ENCODE data around the gene TJP2. TPM values are rescaled to one million over a fixed set of nuclear protein-coding genes. Genes with fewer than 3 reads are reported as not detected.

The TJP2 gene
- total RNA-seq, 4 donors from 2014 or later: 39.3 to 147 (median 104) TPM

GRCh38 chr9:69147041-69147834 lies 26.8 kb upstream of the TJP2 start:
- H3K36me3 ChIP-seq: no peaks in the 10 kb centered on the region
- no peak for ATAC-seq
- peaks cover 0 to 38% (median 4%) of the 10 kb centered on the region in 3 donors for H3K4me1 ChIP-seq
- TF ChIP-seq EP300 (IDR thresholded peaks at IDR 0.05) (no peak), POLR2A (IDR thresholded peaks at IDR 0.05) (no peak), POLR2AphosphoS5 (IDR thresholded peaks at IDR 0.05) (no peak), CTCF (IDR thresholded peaks at IDR 0.05) (no peak)
- no peaks in the 10 kb centered on the region for H3K9me3 ChIP-seq
- no peak overlapping the region for H3K4me3 ChIP-seq
- H3K27ac ChIP-seq: no peak overlapping the region
- 92 to 94% methylated on average over 9 to 11 of the region's 11 CpGs for WGBS, 2 donors (ENCODE audit: low coverage in 1 of 2)
- H3K27me3 ChIP-seq: no peaks in the 10 kb centered on the region

GRCh38 chr9:69149321-69149807 lies 24.7 kb upstream of the TJP2 start:
- peak overlapping the region in 1 of 2 donors; percentile 6 for H3K4me3 ChIP-seq
- no peaks in the 10 kb centered on the region for H3K27me3 ChIP-seq
- H3K4me1 ChIP-seq: peaks cover 0 to 43% (median 2%) of the 10 kb centered on the region in 3 donors
- 6 to 15% methylated on average over 5 to 7 of the region's 7 CpGs for WGBS, 2 donors (ENCODE audit: low coverage in 1 of 2)
- H3K36me3 ChIP-seq: no peaks in the 10 kb centered on the region
- H3K27ac ChIP-seq: peak overlapping the region; percentile 16 to 72 (median 54)
- TF ChIP-seq CTCF (IDR thresholded peaks at IDR 0.05): peak; percentile 16 to 60 (median 53)
- TF ChIP-seq EP300 (IDR thresholded peaks at IDR 0.05): no peak
- TF ChIP-seq POLR2AphosphoS5 (IDR thresholded peaks at IDR 0.05): no peak
- TF ChIP-seq POLR2A (IDR thresholded peaks at IDR 0.05): no peak
- no peaks in the 10 kb centered on the region for H3K9me3 ChIP-seq
- peak; percentile 31 for ATAC-seq

GRCh38 chr9:69151506-69151905 lies 22.6 kb upstream of the TJP2 start:
- TF ChIP-seq EP300 (IDR thresholded peaks at IDR 0.05) (no peak), CTCF (IDR thresholded peaks at IDR 0.05) (no peak), POLR2A (IDR thresholded peaks at IDR 0.05) (no peak), POLR2AphosphoS5 (IDR thresholded peaks at IDR 0.05) (no peak)
- peaks cover 0 to 43% (median 2%) of the 10 kb centered on the region in 3 donors for H3K4me1 ChIP-seq
- WGBS, 2 donors (ENCODE audit: low coverage in 1 of 2): 92 to 100% methylated on average over 4 to 7 of the region's 7 CpGs
- ATAC-seq: no peak
- H3K27me3 ChIP-seq: no peaks in the 10 kb centered on the region
- no peaks in the 10 kb centered on the region for H3K9me3 ChIP-seq
- no peaks in the 10 kb centered on the region for H3K36me3 ChIP-seq
- H3K4me3 ChIP-seq: no peak overlapping the region
- H3K27ac ChIP-seq: no peak overlapping the region

GRCh38 chr9:69153707-69154521 lies 20.2 kb upstream of the TJP2 start:
- H3K27me3 ChIP-seq: no peaks in the 10 kb centered on the region
- no peak for ATAC-seq
- 76% methylated on average over 8 to 9 of the region's 9 CpGs for WGBS, 2 donors (ENCODE audit: low coverage in 1 of 2)
- peaks cover 0 to 36% (median 2%) of the 10 kb centered on the region in 3 donors for H3K4me1 ChIP-seq
- TF ChIP-seq CTCF (IDR thresholded peaks at IDR 0.05) (no peak), POLR2A (IDR thresholded peaks at IDR 0.05) (no peak), EP300 (IDR thresholded peaks at IDR 0.05) (no peak), POLR2AphosphoS5 (IDR thresholded peaks at IDR 0.05) (no peak)
- no peak overlapping the region for H3K4me3 ChIP-seq
- H3K27ac ChIP-seq: no peak overlapping the region
- H3K36me3 ChIP-seq: no peaks in the 10 kb centered on the region
- no peaks in the 10 kb centered on the region for H3K9me3 ChIP-seq
